ENCODE data around the gene TMEM183A. TPM values are rescaled to one million over a fixed set of nuclear protein-coding genes. Genes with fewer than 3 reads are reported as not detected.
A peak's percentile ranks its signal among the peaks of the same experiment; 100 is the strongest.

Gene TMEM183A
- total and polyA plus RNA-seq, 10 of the 15 experiments (the other 5 are each of a cell fraction or from before 2014, with no cell fraction given): 12.3 to 103 (median 66.3) TPM

- FAIRE-seq: peak; percentile 71
- in situ Hi-C loops (cut with MboI) (no loop called here), intact Hi-C loops (cut with micrococcal nuclease; ENCODE audit: unreplicated experiment) (loop anchor here (2.0 to 10.0 kb wide), 4 partner anchors 30 to 274 kb away; partner anchors contain the start of genes KLHL12 and RABIF)
- Histone ChIP-seq H3K9ac (ENCODE audit: control insufficient read depth, insufficient read depth, low read length) (peak overlapping the region; percentile 50; the same call in 1 of the 2 replicates), H2AFZ (ENCODE audit: control insufficient read depth, low read depth, low read length) (peak overlapping the region; percentile 98), H3K79me2 (ENCODE audit: control insufficient read depth, insufficient read depth, low read length) (no peaks in the 10 kb centered on the region), H3K4me3 (0 out of 2 replicates have a peak overlapping the region, but pooled peaks have one; percentile 20), H3K4me2 (ENCODE audit: control insufficient read depth, insufficient read depth) (peak overlapping the region; percentile 76), H3K9me3 (replicated peaks; ENCODE audit: control insufficient read depth, insufficient read depth, low read length) (no peaks in the 10 kb centered on the region), H3K27ac (ENCODE audit: control insufficient read depth, insufficient read depth) (no peak overlapping the region), H3K27me3 (replicated peaks in 1 of 2; ENCODE audit: control insufficient read depth in 2 of 2, insufficient read depth in 2 of 2, low read length in 1 of 2) (no peaks in the 10 kb centered on the region), H3K36me3 (ENCODE audit: control insufficient read depth in 2 of 2, insufficient read depth in 2 of 2, low read length in 1 of 2) (no peaks in the 10 kb centered on the region), H3K4me1 (ENCODE audit: control insufficient read depth, insufficient read depth, low read length) (peaks cover 6% of the 10 kb centered on the region; the same call in 1 of the 2 replicates), H4K20me1 (ENCODE audit: control insufficient read depth, insufficient read depth) (no peaks in the 10 kb centered on the region)
- no TSS peak for BruUV-seq (replicated peaks)
- ChIA-PET POLR2A (interaction anchor here (0.6 kb wide), 1 partner anchor 112 kb away, joined by 3 read pairs; no protein-coding TSS in a partner anchor), SMC1A (ENCODE audit: uncharacterized antibody, unreplicated experiment) (interaction anchor here (0.6 to 2.7 kb wide), 8 partner anchors 22 to 341 kb away, joined by 3 to 7 read pairs (median 4); no protein-coding TSS in a partner anchor), RAD21 (ENCODE audit: unreplicated experiment) (interaction anchor here (0.6 to 2.3 kb wide), 5 partner anchors 9 to 657 kb away, joined by 3 to 7 read pairs (median 3); partner anchors contain the start of genes KLHL12 and UBE2T), CTCF (interaction anchor here (0.6 to 3.7 kb wide), 36 partner anchors 9 to 582 kb away, joined by 3 to 17 read pairs (median 4); partner anchors contain the start of genes KLHL12, PPFIA4 and TMEM183A)
- no peak for TF ChIP-seq SREBF2 (IDR thresholded peaks at IDR 0.05; ENCODE audit: low read length)
- TF ChIP-seq REST (IDR thresholded peaks at IDR 0.05; ENCODE audit: low read depth, low read length): no peak
- TF ChIP-seq E4F1 (IDR thresholded peaks at IDR 0.05; ENCODE audit: borderline replicate concordance, partially characterized antibody): no peak
- TF ChIP-seq SMC3 (IDR thresholded peaks at IDR 0.05; ENCODE audit: borderline replicate concordance, low read length): peak; percentile 62; the same call in 1 of the 2 replicates
- TF ChIP-seq RAD21 (IDR thresholded peaks at IDR 0.05; ENCODE audit: insufficient read depth, low read depth, low read length): peak; percentile 78
- TF ChIP-seq, protein P1, sequence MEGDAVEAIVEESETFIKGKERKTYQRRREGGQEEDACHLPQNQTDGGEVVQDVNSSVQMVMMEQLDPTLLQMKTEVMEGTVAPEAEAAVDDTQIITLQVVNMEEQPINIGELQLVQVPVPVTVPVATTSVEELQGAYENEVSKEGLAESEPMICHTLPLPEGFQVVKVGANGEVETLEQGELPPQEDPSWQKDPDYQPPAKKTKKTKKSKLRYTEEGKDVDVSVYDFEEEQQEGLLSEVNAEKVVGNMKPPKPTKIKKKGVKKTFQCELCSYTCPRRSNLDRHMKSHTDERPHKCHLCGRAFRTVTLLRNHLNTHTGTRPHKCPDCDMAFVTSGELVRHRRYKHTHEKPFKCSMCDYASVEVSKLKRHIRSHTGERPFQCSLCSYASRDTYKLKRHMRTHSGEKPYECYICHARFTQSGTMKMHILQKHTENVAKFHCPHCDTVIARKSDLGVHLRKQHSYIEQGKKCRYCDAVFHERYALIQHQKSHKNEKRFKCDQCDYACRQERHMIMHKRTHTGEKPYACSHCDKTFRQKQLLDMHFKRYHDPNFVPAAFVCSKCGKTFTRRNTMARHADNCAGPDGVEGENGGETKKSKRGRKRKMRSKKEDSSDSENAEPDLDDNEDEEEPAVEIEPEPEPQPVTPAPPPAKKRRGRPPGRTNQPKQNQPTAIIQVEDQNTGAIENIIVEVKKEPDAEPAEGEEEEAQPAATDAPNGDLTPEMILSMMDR (IDR thresholded peaks at IDR 0.05 in 2 of 3, conservative IDR thresholded peaks at IDR 0.05 in 1 of 3; ENCODE audit: control insufficient read depth in 2 of 3, extremely low read depth in 1 of 3, insufficient read depth in 1 of 3, low read depth in 3 of 3, low read length in 3 of 3): peak; percentile 70 to 80 (median 73); a peak in 5 of 6 replicates
- 31% methylated on average over 14 of the region's 14 CpGs for WGBS (ENCODE audit: insufficient coverage, insufficient replicate concordance, low lambda C conversion rate, missing lambda C conversion rate)
- peak; percentile 78 for ATAC-seq
- peak; percentile 40 for DNase-seq (ENCODE audit: low read depth, low spot score)
Measured at GRCh38 chr1:202998836-202999750, 8.1 kb upstream of the TMEM183A start.

Data from GM12878 (cell line).